A549 treated with AZD9567 at 1 μM for 4 hours (cell line): Measurements from ENCODE around the gene PERP. TPM values are rescaled to one million over a fixed set of nuclear protein-coding genes. Genes with fewer than 3 reads are reported as not detected.

Experiments used
- total RNA-seq: library from RNA; stranded (reverse); fragments of 200-300 nt; extraction: Qiagen RNA extraction; gene quantifications from 5 replicates; pipeline ENCODE4 v1.2.3, GENCODE V29; 2022; ENCODE audit not compliant: insufficient read depth

Gene PERP
- total RNA-seq = 70.4 to 82.7 TPM (median 79.6 TPM) in 5 replicates

DNA sequence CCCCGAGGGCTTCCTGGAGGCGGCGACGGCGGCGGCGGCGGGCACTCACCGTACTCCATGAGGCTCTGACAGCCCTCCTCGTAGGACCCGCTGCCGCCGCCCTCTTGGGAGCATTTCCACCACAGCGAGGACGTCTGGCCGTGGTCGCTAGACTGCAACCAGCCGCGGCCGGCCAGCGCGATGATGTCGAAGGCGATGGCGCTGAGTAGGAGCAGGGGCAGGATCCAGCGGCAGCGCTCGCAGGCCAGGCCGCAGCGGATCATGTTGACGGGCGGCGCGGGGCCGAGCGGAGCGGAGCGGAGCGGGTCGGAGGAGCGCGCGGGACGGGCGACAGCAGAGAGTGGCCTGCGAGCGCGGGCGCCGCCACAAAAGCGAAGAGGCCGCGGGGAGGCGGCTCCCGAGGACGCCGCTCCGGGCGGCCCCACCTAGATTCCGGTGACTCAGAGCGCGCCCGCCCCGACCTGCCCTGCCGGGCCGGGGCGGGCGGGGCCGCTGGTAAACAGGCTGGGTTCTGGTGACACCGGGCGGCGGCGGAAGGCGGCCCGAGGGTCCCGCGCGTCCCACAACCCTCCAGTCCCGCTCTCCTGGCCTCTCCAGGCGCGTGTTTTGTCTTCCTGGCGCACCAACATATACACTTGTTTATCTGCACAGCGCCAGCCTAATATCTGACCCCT lies at the start of gene PERP:
Gene PERP, minus strand, starts transcription at position 342 of the 674 bp plus-strand sequence. Its CDS starts 79 bp downstream, at position 263.

Other genes with a start within 250 kb of the PERP start
- 17.1 to 26.7 TPM (median 24.9 TPM) in 5 replicates for gene TNFAIP3, start 240.2 kb downstream of the PERP start, total RNA-seq
- 0.42 to 0.61 TPM (median 0.55 TPM) in 5 replicates for gene ARFGEF3, start 54.5 kb upstream of the PERP start, total RNA-seq
- not detected in 5 replicates for gene PBOV1, start 111.1 kb upstream of the PERP start, total RNA-seq